ENCODE data around the gene ZNF416.

The ZNF416 gene

GRCh38 chr19:57599377-57599760 is 20.7 kb upstream of the ZNF416 start:
- peak overlapping the region; percentile 78 for H3K27ac ChIP-seq

GRCh38 chr19:57587529-57587928 is 8.8 kb upstream of the ZNF416 start:
- no peak overlapping the region for H3K27ac ChIP-seq
- H2AFZ ChIP-seq, result no peak overlapping the region
- H3K4me2 ChIP-seq (ENCODE audit: low read length), result no peak overlapping the region
- peaks cover 3% of the 10 kb centered on the region for H3K9me3 ChIP-seq (ENCODE audit: control insufficient read depth, low read length)
- H3K9ac ChIP-seq, result no peak overlapping the region
- peaks cover 11% of the 10 kb centered on the region for H3K4me1 ChIP-seq
- no peaks in the 10 kb centered on the region for H3K27me3 ChIP-seq (ENCODE audit: control insufficient read depth, insufficient read depth, low read length)
- TF ChIP-seq, protein P1, sequence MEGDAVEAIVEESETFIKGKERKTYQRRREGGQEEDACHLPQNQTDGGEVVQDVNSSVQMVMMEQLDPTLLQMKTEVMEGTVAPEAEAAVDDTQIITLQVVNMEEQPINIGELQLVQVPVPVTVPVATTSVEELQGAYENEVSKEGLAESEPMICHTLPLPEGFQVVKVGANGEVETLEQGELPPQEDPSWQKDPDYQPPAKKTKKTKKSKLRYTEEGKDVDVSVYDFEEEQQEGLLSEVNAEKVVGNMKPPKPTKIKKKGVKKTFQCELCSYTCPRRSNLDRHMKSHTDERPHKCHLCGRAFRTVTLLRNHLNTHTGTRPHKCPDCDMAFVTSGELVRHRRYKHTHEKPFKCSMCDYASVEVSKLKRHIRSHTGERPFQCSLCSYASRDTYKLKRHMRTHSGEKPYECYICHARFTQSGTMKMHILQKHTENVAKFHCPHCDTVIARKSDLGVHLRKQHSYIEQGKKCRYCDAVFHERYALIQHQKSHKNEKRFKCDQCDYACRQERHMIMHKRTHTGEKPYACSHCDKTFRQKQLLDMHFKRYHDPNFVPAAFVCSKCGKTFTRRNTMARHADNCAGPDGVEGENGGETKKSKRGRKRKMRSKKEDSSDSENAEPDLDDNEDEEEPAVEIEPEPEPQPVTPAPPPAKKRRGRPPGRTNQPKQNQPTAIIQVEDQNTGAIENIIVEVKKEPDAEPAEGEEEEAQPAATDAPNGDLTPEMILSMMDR (IDR thresholded peaks at IDR 0.05), result no peak
- H3K4me3 ChIP-seq (ENCODE audit: low read depth, low read length), result no peak overlapping the region
- peaks cover 3% of the 10 kb centered on the region for H3K36me3 ChIP-seq (ENCODE audit: control insufficient read depth, insufficient read depth, low read length)
- H3K79me2 ChIP-seq, result peaks cover 24% of the 10 kb centered on the region

More at GRCh38 chr19:57599377-57599760, 20.7 kb upstream of the ZNF416 start:
- peak overlapping the region; percentile 86 for H3K4me2 ChIP-seq (ENCODE audit: low read length)
- peaks cover 5% of the 10 kb centered on the region for H3K4me1 ChIP-seq
- peak overlapping the region; percentile 95 for H2AFZ ChIP-seq
- H3K27me3 ChIP-seq (ENCODE audit: control insufficient read depth, insufficient read depth, low read length), result no peaks in the 10 kb centered on the region
- H3K9ac ChIP-seq, result no peak overlapping the region
- TF ChIP-seq, protein P1 (IDR thresholded peaks at IDR 0.05), result no peak
- no peaks in the 10 kb centered on the region for H3K36me3 ChIP-seq (ENCODE audit: control insufficient read depth, insufficient read depth, low read length)
- no peaks in the 10 kb centered on the region for H3K9me3 ChIP-seq (ENCODE audit: control insufficient read depth, low read length)
- peak overlapping the region; percentile 79 for H3K4me3 ChIP-seq (ENCODE audit: low read depth, low read length)
- peaks cover 5% of the 10 kb centered on the region for H3K79me2 ChIP-seq

- Histone ChIP-seq H3K36me3 (ENCODE audit: control insufficient read depth, insufficient read depth, low read length) (no peaks in the 10 kb centered on the region), H3K9ac (peak within 1 kb of the TSS; percentile 31), H3K9me3 (ENCODE audit: control insufficient read depth, low read length) (no peaks in the 10 kb centered on the region), H3K4me1 (peaks cover 15% of the 10 kb centered on the region), H3K4me2 (ENCODE audit: low read length) (peak within 1 kb of the TSS; percentile 97), H3K27me3 (ENCODE audit: control insufficient read depth, insufficient read depth, low read length) (no peaks in the 10 kb centered on the region), H3K4me3 (ENCODE audit: low read depth, low read length) (peak within 1 kb of the TSS; percentile 87), H2AFZ (peak within 1 kb of the TSS; percentile 100), H3K27ac (peak within 1 kb of the TSS; percentile 65), H3K79me2 (peaks cover 26% of the 10 kb centered on the region)
- TF ChIP-seq, protein P1 (IDR thresholded peaks at IDR 0.05), result no peak
These were observed 5.1 kb upstream of the ZNF416 start, which contains the start of gene ZIK1 for GRCh38 chr19:57583521-57584416. TSS of gene ZIK1 (plus strand) at chr19:57584145. CDS start at chr19:57584357, 212 bp downstream.

DNA sequence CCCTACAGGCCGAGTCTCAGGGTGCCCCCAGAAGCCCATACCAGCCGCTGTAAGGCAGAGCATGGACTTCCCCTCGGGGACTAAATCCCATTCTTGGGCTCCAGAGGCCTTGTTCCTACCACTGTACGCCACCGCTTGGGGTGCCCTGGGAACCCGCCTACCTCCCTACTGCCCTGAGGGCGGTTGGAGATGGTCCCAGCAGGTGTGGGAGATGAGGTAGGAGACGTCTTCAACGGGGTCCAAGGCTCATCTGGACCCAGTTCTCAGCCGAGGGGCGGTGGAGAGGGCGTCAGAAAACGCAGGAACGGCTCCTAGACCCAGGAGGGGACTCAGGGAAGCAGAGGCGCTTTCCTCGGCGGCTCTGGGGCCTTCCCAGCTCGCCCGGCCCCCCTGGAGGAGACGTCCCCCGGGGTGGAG is 4.4 kb upstream of the ZNF416 start:
- peak overlapping the region; percentile 97 for H3K4me2 ChIP-seq (ENCODE audit: low read length)
- H3K27me3 ChIP-seq (ENCODE audit: control insufficient read depth, insufficient read depth, low read length), result no peaks in the 10 kb centered on the region
- no peak overlapping the region for H3K27ac ChIP-seq
- TF ChIP-seq, protein P1 (IDR thresholded peaks at IDR 0.05), result no peak
- no peak overlapping the region for H3K9ac ChIP-seq
- H2AFZ ChIP-seq, result peak overlapping the region; percentile 100
- no peaks in the 10 kb centered on the region for H3K36me3 ChIP-seq (ENCODE audit: control insufficient read depth, insufficient read depth, low read length)
- no peak overlapping the region for H3K4me3 ChIP-seq (ENCODE audit: low read depth, low read length)
- H3K9me3 ChIP-seq (ENCODE audit: control insufficient read depth, low read length), result no peaks in the 10 kb centered on the region
- H3K79me2 ChIP-seq, result peaks cover 31% of the 10 kb centered on the region
- H3K4me1 ChIP-seq, result peaks cover 15% of the 10 kb centered on the region
